Measurements from ENCODE around the gene MOV10. TPM values are rescaled to one million over a fixed set of nuclear protein-coding genes. Genes with fewer than 3 reads are reported as not detected.

MOV10 gene
- total and polyA plus RNA-seq, 10 of the 15 experiments (the other 5 are each of a cell fraction or from before 2014, with no cell fraction given) = 21.0 to 80.3 (median 49.8) TPM

DNA sequence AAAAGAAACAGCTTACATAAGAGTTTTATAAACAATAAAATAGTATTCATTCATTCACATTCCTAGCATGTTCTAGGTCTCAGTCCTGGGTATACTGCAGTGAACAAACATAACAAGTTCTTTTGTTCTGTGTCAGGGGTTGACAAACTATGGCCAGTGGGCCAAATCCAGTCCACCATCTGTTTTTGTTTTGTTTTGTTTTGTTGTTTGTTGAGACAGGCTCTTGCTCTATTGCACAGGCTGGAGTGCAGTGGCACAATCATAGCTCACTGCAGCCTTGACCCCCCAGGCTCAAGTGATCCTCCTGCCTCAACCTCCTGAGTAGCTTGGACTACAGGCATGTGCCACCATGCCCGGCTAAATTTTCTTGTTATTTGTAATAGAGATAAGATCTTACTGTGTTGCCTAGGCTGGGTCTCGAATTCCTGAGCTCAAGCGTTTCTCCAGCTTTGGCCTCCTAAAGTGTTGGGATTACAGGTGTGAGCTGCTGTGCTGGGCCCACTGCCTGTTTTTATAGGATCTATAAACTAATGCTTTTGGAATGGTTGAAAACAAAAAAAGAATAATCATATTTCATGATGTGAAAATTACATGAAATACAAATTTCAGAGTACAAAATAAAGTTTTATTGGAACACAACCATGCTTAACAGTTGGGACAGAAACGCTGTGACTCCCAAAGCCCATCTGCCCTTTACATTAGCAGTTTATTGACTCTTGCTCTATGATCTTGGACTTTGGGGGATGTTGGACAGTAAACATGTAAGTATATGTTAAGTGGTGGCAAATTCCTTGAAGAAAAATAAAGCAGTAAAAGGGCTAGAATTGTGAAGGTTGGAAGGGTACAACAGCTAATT, 37.0 kb upstream of the MOV10 start:
- intact Hi-C loops (cut with micrococcal nuclease; ENCODE audit: unreplicated experiment) (no loop called here), in situ Hi-C loops (cut with MboI) (no loop called here)
- no peak overlapping the region for H3K9ac ChIP-seq (ENCODE audit: control insufficient read depth, insufficient read depth, low read length)
- POLR2A ChIA-PET = interaction anchor here (0.6 to 2.3 kb wide), 7 partner anchors 9 to 71 kb away, joined by 3 to 8 read pairs (median 3); partner anchors contain the start of genes CAPZA1, MOV10 and ST7L
- CTCF ChIA-PET = interaction anchor here (0.8 to 3.0 kb wide), 8 partner anchors 10 to 435 kb away, joined by 3 to 13 read pairs (median 5); partner anchors contain the start of gene LRIG2
- peaks cover 27% of the 10 kb centered on the region for H3K4me1 ChIP-seq (ENCODE audit: control insufficient read depth, insufficient read depth, low read length)
- 0 out of 2 replicates have a peak overlapping the region, but pooled peaks have one; percentile 9 for H3K4me2 ChIP-seq (ENCODE audit: control insufficient read depth, insufficient read depth)
- no TSS peak for BruUV-seq (replicated peaks)
- H3K27ac ChIP-seq (ENCODE audit: control insufficient read depth, insufficient read depth) = peak overlapping the region; percentile 48; the same call in 1 of the 2 replicates
- SMC1A ChIA-PET (ENCODE audit: uncharacterized antibody, unreplicated experiment) = interaction anchor here (0.6 to 4.1 kb wide), 17 partner anchors 8 to 923 kb away, joined by 3 to 24 read pairs (median 4); no protein-coding TSS in a partner anchor
- peaks cover 79% of the 10 kb centered on the region for H3K79me2 ChIP-seq (ENCODE audit: control insufficient read depth, insufficient read depth, low read length)
- no peak overlapping the region for H2AFZ ChIP-seq (ENCODE audit: control insufficient read depth, low read depth, low read length)
- no peaks in the 10 kb centered on the region for H3K9me3 ChIP-seq (replicated peaks; ENCODE audit: control insufficient read depth, insufficient read depth, low read length)
- FAIRE-seq (no peak), ATAC-seq (no peak), DNase-seq (ENCODE audit: low read depth, low spot score) (no peak)
- no peaks in the 10 kb centered on the region for H3K27me3 ChIP-seq (replicated peaks in 1 of 2; ENCODE audit: control insufficient read depth in 2 of 2, insufficient read depth in 2 of 2, low read length in 1 of 2)
- 73% methylated on average over 4 of the region's 4 CpGs for WGBS (ENCODE audit: insufficient coverage, insufficient replicate concordance, low lambda C conversion rate, missing lambda C conversion rate)
- RAD21 ChIA-PET (ENCODE audit: unreplicated experiment) = interaction anchor here (0.8 to 3.6 kb wide), 7 partner anchors 15 to 246 kb away, joined by 3 to 23 read pairs (median 7); partner anchors contain the start of gene MOV10
- peaks cover 0 to 10% of the 10 kb centered on the region in 2 experiments; a peak in 1 of 4 replicates for H3K36me3 ChIP-seq (ENCODE audit: control insufficient read depth in 2 of 2, insufficient read depth in 2 of 2, low read length in 1 of 2)
- peaks cover 8% of the 10 kb centered on the region; the same call in 1 of the 2 replicates for H4K20me1 ChIP-seq (ENCODE audit: control insufficient read depth, insufficient read depth)
- TF ChIP-seq, protein P1, sequence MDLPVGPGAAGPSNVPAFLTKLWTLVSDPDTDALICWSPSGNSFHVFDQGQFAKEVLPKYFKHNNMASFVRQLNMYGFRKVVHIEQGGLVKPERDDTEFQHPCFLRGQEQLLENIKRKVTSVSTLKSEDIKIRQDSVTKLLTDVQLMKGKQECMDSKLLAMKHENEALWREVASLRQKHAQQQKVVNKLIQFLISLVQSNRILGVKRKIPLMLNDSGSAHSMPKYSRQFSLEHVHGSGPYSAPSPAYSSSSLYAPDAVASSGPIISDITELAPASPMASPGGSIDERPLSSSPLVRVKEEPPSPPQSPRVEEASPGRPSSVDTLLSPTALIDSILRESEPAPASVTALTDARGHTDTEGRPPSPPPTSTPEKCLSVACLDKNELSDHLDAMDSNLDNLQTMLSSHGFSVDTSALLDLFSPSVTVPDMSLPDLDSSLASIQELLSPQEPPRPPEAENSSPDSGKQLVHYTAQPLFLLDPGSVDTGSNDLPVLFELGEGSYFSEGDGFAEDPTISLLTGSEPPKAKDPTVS (IDR thresholded peaks at IDR 0.05; ENCODE audit: low read depth, low read length) = no peak
- TF ChIP-seq TCF12 (IDR thresholded peaks at IDR 0.05; ENCODE audit: low read depth, low read length) (no peak), CHD1 (IDR thresholded peaks at IDR 0.05; ENCODE audit: low read depth, low read length) (no peak)
- TF ChIP-seq, protein P2, sequence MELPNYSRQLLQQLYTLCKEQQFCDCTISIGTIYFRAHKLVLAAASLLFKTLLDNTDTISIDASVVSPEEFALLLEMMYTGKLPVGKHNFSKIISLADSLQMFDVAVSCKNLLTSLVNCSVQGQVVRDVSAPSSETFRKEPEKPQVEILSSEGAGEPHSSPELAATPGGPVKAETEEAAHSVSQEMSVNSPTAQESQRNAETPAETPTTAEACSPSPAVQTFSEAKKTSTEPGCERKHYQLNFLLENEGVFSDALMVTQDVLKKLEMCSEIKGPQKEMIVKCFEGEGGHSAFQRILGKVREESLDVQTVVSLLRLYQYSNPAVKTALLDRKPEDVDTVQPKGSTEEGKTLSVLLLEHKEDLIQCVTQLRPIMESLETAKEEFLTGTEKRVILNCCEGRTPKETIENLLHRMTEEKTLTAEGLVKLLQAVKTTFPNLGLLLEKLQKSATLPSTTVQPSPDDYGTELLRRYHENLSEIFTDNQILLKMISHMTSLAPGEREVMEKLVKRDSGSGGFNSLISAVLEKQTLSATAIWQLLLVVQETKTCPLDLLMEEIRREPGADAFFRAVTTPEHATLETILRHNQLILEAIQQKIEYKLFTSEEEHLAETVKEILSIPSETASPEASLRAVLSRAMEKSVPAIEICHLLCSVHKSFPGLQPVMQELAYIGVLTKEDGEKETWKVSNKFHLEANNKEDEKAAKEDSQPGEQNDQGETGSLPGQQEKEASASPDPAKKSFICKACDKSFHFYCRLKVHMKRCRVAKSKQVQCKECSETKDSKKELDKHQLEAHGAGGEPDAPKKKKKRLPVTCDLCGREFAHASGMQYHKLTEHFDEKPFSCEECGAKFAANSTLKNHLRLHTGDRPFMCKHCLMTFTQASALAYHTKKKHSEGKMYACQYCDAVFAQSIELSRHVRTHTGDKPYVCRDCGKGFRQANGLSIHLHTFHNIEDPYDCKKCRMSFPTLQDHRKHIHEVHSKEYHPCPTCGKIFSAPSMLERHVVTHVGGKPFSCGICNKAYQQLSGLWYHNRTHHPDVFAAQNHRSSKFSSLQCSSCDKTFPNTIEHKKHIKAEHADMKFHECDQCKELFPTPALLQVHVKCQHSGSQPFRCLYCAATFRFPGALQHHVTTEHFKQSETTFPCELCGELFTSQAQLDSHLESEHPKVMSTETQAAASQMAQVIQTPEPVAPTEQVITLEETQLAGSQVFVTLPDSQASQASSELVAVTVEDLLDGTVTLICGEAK (IDR thresholded peaks at IDR 0.05; ENCODE audit: borderline replicate concordance) = peak; percentile 81; the same call in 1 of the 2 replicates
- H3K4me3 ChIP-seq = no peak overlapping the region

All from GM12878 (cell line).